ENCODE data around the gene SCG5. TPM values are rescaled to one million over a fixed set of nuclear protein-coding genes. Genes with fewer than 3 reads are reported as not detected.

Gene SCG5
- total RNA-seq, 1 donor from 2014 or later = 12.1 TPM

DNA sequence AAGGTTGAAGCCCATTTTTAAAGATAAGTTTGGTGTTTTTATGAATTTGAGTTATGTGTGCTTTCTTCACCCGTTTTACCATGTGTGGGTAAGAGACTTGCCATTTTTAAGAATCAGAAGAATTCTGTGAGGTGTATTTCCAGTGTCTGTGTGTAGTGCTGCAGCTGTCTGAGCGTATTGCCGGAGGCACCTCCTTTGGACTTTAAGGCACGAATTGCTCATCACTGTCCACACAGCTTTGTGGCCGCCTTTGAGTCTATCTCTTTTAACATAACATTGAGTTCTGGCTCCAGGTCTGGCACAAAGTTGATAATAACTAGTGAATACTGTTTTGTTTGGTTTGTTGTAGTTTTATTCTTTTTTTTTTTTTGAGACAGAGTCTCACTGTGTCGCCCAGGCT, 25.8 kb downstream of the SCG5 start:
- Histone ChIP-seq H3K27ac (ENCODE audit: low read depth, low read length) (no peak overlapping the region), H3K9me3 (ENCODE audit: insufficient read depth, low read depth, low read length) (no peaks in the 10 kb centered on the region), H4K20me1 (ENCODE audit: insufficient read depth, low read length) (no peaks in the 10 kb centered on the region), H3K9ac (ENCODE audit: low read length) (no peak overlapping the region), H3K36me3 (ENCODE audit: insufficient read depth, low read length) (no peaks in the 10 kb centered on the region), H3K27me3 (ENCODE audit: insufficient read depth, low read length) (no peaks in the 10 kb centered on the region), H3K4me3 (ENCODE audit: insufficient read depth, low read depth, low read length) (no peak overlapping the region), H3K4me1 (ENCODE audit: insufficient read depth, low read length) (no peaks in the 10 kb centered on the region), H2AFZ (ENCODE audit: low read depth, low read length) (no peak overlapping the region), H3K79me2 (ENCODE audit: insufficient read depth, low read length) (no peaks in the 10 kb centered on the region), H3K4me2 (ENCODE audit: low read length) (no peak overlapping the region)
- Mint-ChIP-seq H3K27ac (ENCODE audit: unreplicated experiment) (no peak overlapping the region), H3K27me3 (ENCODE audit: low read depth, unreplicated experiment) (no peaks in the 10 kb centered on the region), H3K9me3 (ENCODE audit: unreplicated experiment) (no peaks in the 10 kb centered on the region), H3K4me1 (ENCODE audit: low read depth, unreplicated experiment) (peaks cover 3% of the 10 kb centered on the region), H3K4me3 (ENCODE audit: unreplicated experiment) (no peak overlapping the region), H3K36me3 (ENCODE audit: low read depth, unreplicated experiment) (no peaks in the 10 kb centered on the region)
- DNase-seq (ENCODE audit: low read depth) = no peak
- TF ChIP-seq EZH2 (IDR thresholded peaks at IDR 0.05; ENCODE audit: insufficient read depth, low read length) = no peak
- TF ChIP-seq, protein P1, sequence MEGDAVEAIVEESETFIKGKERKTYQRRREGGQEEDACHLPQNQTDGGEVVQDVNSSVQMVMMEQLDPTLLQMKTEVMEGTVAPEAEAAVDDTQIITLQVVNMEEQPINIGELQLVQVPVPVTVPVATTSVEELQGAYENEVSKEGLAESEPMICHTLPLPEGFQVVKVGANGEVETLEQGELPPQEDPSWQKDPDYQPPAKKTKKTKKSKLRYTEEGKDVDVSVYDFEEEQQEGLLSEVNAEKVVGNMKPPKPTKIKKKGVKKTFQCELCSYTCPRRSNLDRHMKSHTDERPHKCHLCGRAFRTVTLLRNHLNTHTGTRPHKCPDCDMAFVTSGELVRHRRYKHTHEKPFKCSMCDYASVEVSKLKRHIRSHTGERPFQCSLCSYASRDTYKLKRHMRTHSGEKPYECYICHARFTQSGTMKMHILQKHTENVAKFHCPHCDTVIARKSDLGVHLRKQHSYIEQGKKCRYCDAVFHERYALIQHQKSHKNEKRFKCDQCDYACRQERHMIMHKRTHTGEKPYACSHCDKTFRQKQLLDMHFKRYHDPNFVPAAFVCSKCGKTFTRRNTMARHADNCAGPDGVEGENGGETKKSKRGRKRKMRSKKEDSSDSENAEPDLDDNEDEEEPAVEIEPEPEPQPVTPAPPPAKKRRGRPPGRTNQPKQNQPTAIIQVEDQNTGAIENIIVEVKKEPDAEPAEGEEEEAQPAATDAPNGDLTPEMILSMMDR (IDR thresholded peaks at IDR 0.05; ENCODE audit: insufficient read depth, low read depth, low read length) = no peak
- FAIRE-seq = no peak

DNA sequence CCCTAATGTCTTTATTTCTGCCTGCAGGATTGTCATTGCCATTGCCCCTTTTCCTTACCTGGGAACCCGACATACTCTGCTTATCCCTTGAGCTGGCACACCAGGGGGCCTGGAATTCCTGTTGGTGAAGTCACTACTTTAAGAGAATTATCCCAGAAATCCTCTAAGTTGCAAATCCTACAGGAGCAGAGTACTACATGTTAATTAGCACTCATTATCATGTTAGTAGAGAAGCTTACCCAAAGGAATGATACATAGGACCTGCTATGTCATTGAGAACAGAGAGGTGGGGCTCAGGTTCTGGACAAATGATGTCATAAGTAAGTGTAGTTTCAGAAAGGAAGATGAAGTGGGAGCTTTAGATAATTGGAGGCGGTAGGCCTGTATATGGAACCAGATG, 27.4 kb downstream of the SCG5 start:
- Histone ChIP-seq H3K9me3 (ENCODE audit: insufficient read depth, low read depth, low read length) (no peaks in the 10 kb centered on the region), H2AFZ (ENCODE audit: low read depth, low read length) (no peak overlapping the region), H3K9ac (ENCODE audit: low read length) (no peak overlapping the region), H3K36me3 (ENCODE audit: insufficient read depth, low read length) (no peaks in the 10 kb centered on the region), H4K20me1 (ENCODE audit: insufficient read depth, low read length) (no peaks in the 10 kb centered on the region), H3K27ac (ENCODE audit: low read depth, low read length) (no peak overlapping the region), H3K4me3 (ENCODE audit: insufficient read depth, low read depth, low read length) (no peak overlapping the region), H3K4me2 (ENCODE audit: low read length) (no peak overlapping the region), H3K27me3 (ENCODE audit: insufficient read depth, low read length) (no peaks in the 10 kb centered on the region), H3K79me2 (ENCODE audit: insufficient read depth, low read length) (no peaks in the 10 kb centered on the region), H3K4me1 (ENCODE audit: insufficient read depth, low read length) (no peaks in the 10 kb centered on the region)
- FAIRE-seq (no peak), DNase-seq (ENCODE audit: low read depth) (no peak)
- no peaks in the 10 kb centered on the region for H3K9me3 Mint-ChIP-seq (ENCODE audit: unreplicated experiment)
- H3K36me3 Mint-ChIP-seq (ENCODE audit: low read depth, unreplicated experiment) = no peaks in the 10 kb centered on the region
- H3K27ac Mint-ChIP-seq (ENCODE audit: unreplicated experiment) = peak overlapping the region; percentile 0
- H3K27me3 Mint-ChIP-seq (ENCODE audit: low read depth, unreplicated experiment) = no peaks in the 10 kb centered on the region
- TF ChIP-seq, protein P1 (IDR thresholded peaks at IDR 0.05; ENCODE audit: insufficient read depth, low read depth, low read length) = no peak
- TF ChIP-seq EZH2 (IDR thresholded peaks at IDR 0.05; ENCODE audit: insufficient read depth, low read length) = no peak
- H3K4me3 Mint-ChIP-seq (ENCODE audit: unreplicated experiment) = no peak overlapping the region
- peaks cover 3% of the 10 kb centered on the region for H3K4me1 Mint-ChIP-seq (ENCODE audit: low read depth, unreplicated experiment)

DNA sequence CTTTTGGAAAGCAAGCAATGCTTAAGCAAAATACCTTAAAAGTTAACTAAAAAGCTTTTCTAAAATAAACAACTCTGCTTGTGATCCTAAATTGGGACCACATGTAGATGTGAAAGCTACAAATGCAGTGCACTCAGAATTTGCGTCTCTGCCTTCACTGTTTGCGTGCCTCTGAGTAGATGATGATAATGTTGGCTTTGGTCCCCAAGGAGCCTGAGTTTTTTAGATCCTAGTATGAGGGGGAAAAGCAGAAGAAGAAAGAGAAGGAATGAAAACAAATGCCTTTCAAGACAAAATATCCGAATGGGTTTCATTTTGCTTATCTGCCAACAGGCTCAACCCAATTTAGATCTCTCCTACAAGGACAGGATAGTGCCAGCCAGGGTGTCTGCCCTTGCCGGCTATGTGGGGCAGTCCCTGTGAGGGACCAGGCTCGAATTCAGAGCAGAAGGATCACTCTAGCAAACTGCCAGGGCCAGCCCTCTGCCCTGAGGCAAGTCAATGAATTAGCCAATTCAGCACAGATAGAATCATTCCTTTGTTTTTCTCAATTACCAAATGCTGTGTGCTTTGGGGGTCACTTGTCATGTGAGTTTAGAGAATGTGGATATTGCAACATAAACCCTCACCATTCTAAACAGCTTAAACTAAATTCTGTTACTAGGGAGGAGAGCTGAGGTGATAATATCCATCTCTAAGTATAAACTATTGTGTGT, 28.5 kb downstream of the SCG5 start:
- DNase-seq (ENCODE audit: low read depth) (no peak), FAIRE-seq (peak; percentile 76)
- Mint-ChIP-seq H3K4me3 (ENCODE audit: unreplicated experiment) (no peak overlapping the region), H3K9me3 (ENCODE audit: unreplicated experiment) (no peaks in the 10 kb centered on the region), H3K27ac (ENCODE audit: unreplicated experiment) (no peak overlapping the region), H3K36me3 (ENCODE audit: low read depth, unreplicated experiment) (no peaks in the 10 kb centered on the region), H3K4me1 (ENCODE audit: low read depth, unreplicated experiment) (peaks cover 3% of the 10 kb centered on the region), H3K27me3 (ENCODE audit: low read depth, unreplicated experiment) (no peaks in the 10 kb centered on the region)
- Histone ChIP-seq H3K9ac (ENCODE audit: low read length) (no peak overlapping the region), H3K27ac (ENCODE audit: low read depth, low read length) (no peak overlapping the region), H3K27me3 (ENCODE audit: insufficient read depth, low read length) (no peaks in the 10 kb centered on the region), H3K36me3 (ENCODE audit: insufficient read depth, low read length) (no peaks in the 10 kb centered on the region), H3K79me2 (ENCODE audit: insufficient read depth, low read length) (no peaks in the 10 kb centered on the region), H4K20me1 (ENCODE audit: insufficient read depth, low read length) (no peaks in the 10 kb centered on the region), H3K4me3 (ENCODE audit: insufficient read depth, low read depth, low read length) (no peak overlapping the region), H3K9me3 (ENCODE audit: insufficient read depth, low read depth, low read length) (no peaks in the 10 kb centered on the region), H3K4me2 (ENCODE audit: low read length) (peak overlapping the region; percentile 26), H2AFZ (ENCODE audit: low read depth, low read length) (no peak overlapping the region), H3K4me1 (ENCODE audit: insufficient read depth, low read length) (no peaks in the 10 kb centered on the region)
- no peak for TF ChIP-seq EZH2 (IDR thresholded peaks at IDR 0.05; ENCODE audit: insufficient read depth, low read length)
- TF ChIP-seq, protein P1 (IDR thresholded peaks at IDR 0.05; ENCODE audit: insufficient read depth, low read depth, low read length) = no peak

Data from astrocyte (in vitro differentiated cells and primary cell).